HG03045 (cell line): ENCODE results near the gene ERBB4.

Experiments
- ATAC-seq: cut with Tn5 transposase; IDR thresholded peaks from one replicate; pipeline ENCODE4 v1.9.1; 2021; ENCODE audit warnings: mild to moderate bottlenecking, moderate library complexity; ENCODE audit not compliant: unreplicated experiment

The ERBB4 gene

DNA sequence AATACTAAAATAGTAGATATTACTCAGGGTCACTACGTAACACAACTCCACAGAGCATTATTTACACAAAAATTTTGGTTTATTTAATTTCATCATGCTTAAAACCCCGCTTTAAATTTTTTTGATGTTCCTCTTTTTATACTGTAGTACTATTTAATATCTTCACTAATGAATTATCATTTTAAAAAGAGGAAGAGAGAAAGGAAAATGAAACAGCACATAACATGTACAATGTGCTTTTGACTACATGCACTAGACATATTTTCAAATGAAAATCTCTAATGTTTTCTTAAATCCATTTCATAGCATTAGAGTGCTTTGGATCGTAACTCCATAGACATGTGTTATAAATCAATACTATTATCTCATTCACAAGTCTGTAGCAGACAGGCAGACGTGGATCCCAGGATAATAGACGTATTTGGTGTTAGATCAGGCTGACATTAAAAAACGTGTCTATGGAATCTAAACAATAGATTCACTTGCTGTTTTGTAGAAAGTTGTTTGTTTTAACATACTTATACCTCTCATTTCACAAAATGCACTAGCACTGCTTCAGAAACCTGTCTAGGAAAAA, 1085.2 kb downstream of the ERBB4 start:
- ATAC-seq, result no peak

DNA sequence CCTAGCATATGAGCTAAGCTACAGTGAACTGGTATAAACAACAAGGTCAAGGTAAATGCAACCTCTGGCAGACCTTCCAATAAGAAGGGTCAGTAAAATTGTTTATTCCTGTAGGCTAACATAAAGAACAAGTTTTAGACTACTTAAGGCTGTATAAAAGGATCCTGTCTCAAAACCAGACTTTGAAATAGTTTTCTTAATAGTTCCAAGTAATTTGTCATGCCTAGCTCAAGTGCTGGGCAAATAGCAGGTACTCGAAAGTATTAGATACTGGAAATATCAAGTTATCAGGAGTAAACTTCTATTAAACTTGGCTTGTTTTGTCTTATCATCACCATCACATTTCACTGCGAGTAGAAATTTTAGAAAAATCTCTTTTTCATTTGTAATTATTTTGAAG, 1087.0 kb downstream of the ERBB4 start:
- no peak for ATAC-seq

DNA sequence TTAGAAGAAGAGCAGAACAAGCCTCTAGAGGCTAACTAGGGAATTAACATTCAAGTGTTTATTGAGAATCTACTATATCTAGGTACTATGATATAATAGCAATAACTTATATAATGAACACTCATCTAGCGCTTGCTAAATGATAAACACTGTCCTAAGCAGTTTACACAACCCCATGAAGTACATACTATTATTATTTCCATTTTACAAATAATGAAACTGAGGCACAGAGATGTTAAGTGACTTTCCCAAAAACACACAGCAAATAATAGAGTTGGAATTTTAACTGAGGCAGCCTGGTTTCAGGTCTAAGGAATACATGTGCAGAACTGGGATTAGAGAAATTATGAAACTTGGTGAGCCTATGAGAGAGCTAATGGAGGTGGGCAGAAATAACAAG, 1088.8 kb downstream of the ERBB4 start:
- ATAC-seq, result no peak

GRCh38 chr2:211447548-211447947, 1091.1 kb downstream of the ERBB4 start:
- ATAC-seq, result no peak

DNA sequence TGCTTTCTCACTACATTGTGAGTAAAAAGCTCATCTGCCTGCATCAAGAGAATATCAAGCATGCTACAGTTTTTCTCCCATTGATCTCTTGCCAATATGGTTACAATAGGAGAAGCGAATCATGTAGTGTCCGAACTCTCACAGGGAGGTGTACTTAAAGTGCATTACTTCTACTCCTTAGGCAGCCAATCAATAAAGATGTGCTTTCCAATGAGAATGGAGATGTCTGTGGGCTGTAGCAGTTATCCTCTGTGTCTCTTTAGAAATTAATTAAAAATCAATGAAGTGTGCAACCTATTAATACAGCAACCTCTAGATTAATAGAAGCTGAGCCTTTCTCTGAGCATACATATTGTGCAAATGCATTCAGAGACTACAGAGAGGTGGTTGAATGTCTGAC, 1098.5 kb downstream of the ERBB4 start:
- no peak for ATAC-seq

DNA sequence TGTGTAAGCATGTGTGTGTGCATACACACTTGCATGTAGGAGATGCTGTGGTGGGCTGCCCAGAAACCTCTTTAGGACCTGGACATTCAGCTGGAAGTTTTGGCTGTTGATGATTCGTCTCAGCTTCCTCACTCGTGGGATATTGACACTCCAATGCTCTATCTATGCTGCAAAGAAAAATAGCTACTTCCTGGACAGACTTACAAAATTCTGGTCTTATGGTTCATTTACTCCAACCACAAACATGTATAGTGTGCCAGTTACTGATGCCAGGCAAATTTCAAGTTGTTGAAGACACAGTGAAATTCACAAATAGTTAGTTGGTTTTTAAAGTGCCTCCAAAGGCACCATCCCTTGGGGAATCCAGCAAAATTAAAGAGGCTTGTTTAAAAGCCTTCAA, 1099.6 kb downstream of the ERBB4 start:
- no peak for ATAC-seq

DNA sequence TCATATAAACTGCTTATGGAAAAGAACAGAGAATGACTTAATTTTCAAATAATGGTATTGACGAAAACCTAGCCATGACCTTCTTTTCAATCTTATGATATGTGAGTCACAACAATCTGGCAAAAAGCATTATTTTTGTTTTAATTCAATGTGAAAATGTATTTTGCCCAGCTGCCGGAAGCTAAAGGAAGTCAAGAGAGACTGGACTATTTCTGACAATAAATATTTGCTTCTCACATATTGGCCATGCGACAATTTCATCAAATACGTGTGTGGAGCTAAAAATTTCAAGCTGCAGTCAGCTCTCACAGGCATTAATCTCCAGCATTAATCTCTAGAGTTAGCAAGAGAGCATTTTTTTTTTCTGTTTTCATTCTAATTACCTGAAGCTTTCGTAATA, 1101.2 kb downstream of the ERBB4 start:
- ATAC-seq, result no peak

- no peak for ATAC-seq
Observed at GRCh38 chr2:211436182-211436581, 1102.4 kb downstream of the ERBB4 start.

- no peak for ATAC-seq
Observed at GRCh38 chr2:211435331-211435730, 1103.3 kb downstream of the ERBB4 start.

DNA sequence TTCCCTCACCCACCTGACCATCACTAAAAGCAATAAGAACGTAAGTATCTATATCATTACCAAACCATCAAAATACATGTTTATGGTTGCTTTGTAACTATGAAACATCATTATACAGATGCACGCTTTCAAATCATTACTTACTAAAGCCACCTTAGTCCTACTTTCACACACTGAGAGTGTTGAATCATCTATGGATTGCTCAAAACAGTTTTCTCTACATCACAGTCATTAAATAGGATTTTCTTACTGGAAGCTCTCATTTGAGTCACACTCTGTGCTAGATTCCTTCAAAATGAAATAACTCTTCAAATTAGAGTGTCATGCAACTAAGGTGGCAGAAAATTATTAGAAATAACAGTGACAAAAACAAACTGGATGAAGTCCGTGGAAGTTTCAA, 1103.8 kb downstream of the ERBB4 start:
- ATAC-seq, result no peak

DNA sequence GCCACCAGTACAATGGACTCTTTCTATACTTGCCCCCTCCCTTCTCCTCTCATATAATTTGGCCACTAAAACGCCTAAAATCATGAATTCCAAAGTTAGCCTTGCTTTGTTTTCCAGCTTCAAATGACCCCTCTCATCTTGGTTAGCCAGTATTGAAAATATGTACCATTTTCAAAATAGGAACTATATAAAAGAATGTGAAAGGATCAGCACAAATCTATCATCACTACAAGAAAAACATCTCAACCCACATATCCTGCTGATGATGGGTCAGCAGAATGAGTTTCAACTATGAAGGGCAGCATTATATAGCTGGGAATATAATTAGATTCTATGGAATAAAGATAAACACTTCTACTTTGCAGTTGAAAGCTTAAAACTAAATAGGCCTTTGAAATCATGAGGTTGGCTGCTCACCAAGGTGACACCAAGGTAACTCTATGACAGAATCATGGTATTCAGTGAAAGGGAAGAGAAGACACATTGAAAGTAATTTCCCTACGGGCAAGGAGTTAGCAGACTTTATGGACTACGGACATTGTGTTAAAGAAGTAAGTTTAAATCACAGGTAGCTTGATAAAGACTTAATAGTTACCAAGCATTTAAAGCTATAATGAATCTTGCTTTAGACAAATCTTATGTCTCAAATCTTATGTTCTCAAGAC, 1109.2 kb downstream of the ERBB4 start:
- ATAC-seq, result no peak

DNA sequence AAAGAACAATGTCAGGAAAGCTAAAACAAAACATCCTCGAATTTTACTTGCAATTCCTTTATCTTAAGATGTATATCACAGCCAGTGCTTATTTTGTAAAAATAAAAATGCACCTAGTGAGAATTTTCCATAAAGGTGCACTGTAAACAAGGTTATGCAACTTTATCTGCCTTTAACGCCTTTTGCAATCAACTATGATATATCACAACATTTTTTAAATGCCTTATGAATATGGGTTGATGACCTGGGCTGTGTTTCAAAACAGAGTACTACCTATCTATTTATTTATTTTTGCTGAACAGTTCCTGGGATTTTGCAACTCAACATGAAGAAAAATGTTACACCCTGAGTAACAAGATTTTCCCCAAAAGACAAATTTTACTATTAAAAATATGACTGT, 1112.4 kb downstream of the ERBB4 start:
- no peak for ATAC-seq

DNA sequence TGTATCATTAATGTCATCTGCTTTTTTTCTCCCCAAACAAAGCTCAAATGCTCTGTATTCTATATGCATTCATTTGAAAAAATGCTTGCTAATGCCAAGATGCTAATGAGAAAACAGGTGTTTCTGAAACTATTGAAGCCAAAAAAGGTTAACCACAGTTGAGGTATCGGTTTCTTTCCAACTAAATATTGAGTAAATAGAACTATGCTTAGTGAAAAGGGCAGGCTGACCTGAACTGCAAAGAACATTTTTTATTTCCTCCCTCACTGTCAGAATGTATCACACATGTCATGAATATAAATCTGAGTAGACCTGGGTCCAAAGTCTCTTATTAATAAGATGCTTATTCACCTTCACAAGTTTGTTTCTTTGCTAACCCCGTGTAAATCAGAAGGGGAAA, 1115.6 kb downstream of the ERBB4 start:
- ATAC-seq, result no peak

GRCh38 chr2:211417544-211417943, 1121.1 kb downstream of the ERBB4 start:
- ATAC-seq, result no peak

GRCh38 chr2:211416373-211416772, 1122.2 kb downstream of the ERBB4 start:
- no peak for ATAC-seq

GRCh38 chr2:211413746-211414145, 1124.9 kb downstream of the ERBB4 start:
- no peak for ATAC-seq

DNA sequence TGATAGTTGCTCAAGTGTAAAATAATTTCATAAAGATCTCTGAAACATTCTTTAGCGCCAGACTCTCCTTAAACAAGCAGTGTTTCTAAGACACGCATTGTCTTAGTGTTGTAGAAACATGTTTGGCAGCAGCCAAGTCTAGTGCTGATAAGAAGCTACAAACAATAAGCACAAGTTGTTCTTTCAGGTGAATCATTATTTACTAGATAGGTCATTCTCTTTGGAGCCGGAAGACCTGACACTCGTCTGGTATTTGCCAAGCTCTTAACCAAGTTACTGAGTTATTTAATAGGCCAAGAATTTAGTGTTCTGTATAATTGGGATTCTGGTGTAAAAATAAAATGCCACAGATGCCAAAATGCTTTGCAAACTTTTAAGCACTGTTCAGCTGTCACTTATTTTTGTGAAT, 1130.1 kb downstream of the ERBB4 start:
- ATAC-seq, result no peak

GRCh38 chr2:211407076-211407475, 1131.5 kb downstream of the ERBB4 start:
- ATAC-seq, result no peak

DNA sequence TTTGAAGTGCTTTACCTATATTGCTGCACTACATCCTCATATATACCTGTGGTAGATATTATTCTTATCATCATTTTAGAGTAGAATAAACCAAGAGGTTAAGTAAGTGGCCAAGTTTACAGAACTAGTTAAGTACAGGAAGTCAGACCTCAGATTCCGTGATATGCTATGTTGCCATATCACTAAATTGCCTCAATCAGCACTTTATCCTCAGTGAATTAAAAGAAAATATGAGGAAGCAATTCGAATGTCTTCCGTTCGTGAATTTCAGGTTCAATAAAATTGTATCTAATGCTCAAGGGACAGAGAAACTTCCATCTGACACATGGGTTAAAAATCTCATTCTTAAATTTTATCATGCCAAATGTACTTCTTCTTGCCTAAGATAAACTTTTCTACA, 1133.6 kb downstream of the ERBB4 start:
- no peak for ATAC-seq

GRCh38 chr2:211404098-211404497, 1134.5 kb downstream of the ERBB4 start:
- ATAC-seq, result no peak

- no peak for ATAC-seq
Observed at GRCh38 chr2:211401328-211401727, 1137.3 kb downstream of the ERBB4 start.

- no peak for ATAC-seq
Observed at GRCh38 chr2:211397764-211398163, 1140.8 kb downstream of the ERBB4 start.

DNA sequence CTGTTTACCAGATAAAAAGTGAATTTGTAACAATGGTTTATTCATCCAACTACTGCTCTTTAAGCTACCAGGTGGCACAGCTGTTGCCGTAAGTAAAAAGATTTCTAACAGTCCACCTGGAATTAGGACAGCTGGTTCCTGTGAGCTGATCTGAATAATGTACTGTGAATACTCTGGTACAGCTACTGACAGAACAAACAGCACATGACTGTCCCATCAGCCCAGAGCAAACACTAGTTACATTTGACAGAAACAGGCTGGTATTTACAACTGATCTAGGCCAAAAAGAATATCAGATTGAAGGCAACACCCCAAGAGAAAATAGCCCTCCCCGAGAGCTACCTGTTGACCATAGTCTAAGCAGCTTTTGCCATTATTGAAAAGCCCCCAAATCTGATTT, 1141.8 kb downstream of the ERBB4 start:
- ATAC-seq, result no peak
